ENCODE results near the gene ESRRA. TPM values are rescaled to one million over a fixed set of nuclear protein-coding genes. Genes with fewer than 3 reads are reported as not detected.
"Not testable (repeated sequence)": the region's sequence is repeated elsewhere in the genome, so short reads cannot be mapped to it uniquely, and the experiment has no call there.

ESRRA gene
- total and polyA plus RNA-seq, 2 donors: 13.3 to 53.2 TPM

DNA sequence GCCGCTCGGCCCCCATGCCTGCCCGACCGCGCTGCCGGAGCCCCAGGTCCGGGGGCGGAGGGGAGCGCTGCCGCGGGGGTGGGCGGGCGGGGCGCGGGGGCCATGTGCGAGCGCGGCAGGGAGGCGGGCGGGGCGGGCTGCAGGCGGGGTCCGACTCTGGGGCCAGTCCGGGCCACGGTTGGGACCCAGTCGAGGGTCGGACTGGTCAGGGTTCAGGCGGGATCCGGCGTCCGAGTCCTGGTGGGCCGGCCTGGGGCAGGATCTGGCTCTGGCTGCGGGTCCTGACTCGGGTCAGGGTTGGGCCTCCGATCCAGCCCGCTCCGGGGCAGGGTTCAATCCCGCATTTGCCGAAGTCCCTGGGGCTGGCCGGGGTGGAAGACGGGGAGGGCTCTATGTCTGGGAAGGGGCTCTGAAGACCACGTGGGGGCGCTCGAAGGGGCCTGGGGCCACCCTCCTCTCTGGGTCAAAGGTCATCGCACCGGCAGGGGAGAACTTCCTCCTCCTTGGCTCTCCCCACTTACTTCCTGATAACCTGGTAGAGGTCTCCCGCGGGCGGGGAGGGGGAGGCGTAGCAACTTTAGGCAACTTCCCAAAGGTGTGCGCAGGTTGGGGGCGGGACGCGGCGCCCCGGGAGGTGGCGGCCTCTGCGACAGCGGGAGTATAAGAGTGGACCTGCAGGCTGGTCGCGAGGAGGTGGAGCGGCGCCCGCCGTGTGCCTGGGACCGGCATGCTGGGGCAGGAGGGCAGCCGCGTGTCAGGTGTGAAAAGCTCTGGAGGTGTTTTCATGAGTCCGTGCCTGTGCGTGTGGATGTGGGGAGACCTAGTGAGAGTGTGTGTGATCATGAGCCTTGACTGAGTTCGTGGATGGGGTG is 603 bp downstream of the ESRRA start:
- 2% methylated on average over 71 of the region's 71 CpGs for WGBS
- no peaks in the 10 kb centered on the region for H3K4me1 ChIP-seq (ENCODE audit: insufficient read depth)
- H3K36me3 ChIP-seq (ENCODE audit: insufficient read depth): no peaks in the 10 kb centered on the region
- H3K4me3 ChIP-seq (ENCODE audit: low read depth, low read length): peak overlapping the region; percentile 73
- peak overlapping the region; percentile 70 for H3K27ac ChIP-seq (ENCODE audit: low read depth)
- no peak for DNase-seq (ENCODE audit: extremely low spot score)

GRCh38 chr11:64306563-64306875 is 1.2 kb downstream of the ESRRA start:
- Histone ChIP-seq H3K4me3 (ENCODE audit: low read depth, low read length) (peak overlapping the region; percentile 73), H3K4me1 (ENCODE audit: insufficient read depth) (no peaks in the 10 kb centered on the region), H3K36me3 (ENCODE audit: insufficient read depth) (no peaks in the 10 kb centered on the region), H3K27ac (ENCODE audit: low read depth) (no peak overlapping the region)
- 31% methylated on average over 9 of the region's 9 CpGs for WGBS
- DNase-seq (ENCODE audit: extremely low spot score): no peak

DNA sequence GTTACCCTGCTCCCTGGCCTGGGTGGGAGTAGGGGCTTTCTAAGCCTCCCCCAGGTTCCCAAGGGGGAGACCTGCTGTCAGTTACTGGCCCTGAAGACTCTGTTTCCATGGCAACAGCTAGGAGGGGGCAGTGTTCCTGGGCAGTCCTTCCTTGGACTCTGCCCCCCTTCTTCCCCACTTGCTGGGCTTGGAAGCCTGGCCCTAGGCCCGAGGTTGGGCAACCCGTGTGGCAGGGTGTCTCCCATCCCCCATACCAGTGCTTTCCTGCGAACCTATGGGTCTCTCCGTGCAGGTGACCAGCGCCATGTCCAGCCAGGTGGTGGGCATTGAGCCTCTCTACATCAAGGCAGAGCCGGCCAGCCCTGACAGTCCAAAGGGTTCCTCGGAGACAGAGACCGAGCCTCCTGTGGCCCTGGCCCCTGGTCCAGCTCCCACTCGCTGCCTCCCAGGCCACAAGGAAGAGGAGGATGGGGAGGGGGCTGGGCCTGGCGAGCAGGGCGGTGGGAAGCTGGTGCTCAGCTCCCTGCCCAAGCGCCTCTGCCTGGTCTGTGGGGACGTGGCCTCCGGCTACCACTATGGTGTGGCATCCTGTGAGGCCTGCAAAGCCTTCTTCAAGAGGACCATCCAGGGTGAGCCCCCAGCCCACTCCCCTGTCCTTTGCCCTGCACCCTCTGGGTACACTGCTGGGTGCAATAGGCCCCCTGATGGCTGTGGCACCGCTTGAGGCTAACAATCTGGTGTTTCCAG is 1.7 kb downstream of the ESRRA start:
- H3K36me3 ChIP-seq (ENCODE audit: insufficient read depth): no peaks in the 10 kb centered on the region
- H3K27ac ChIP-seq (ENCODE audit: low read depth): no peak overlapping the region
- DNase-seq (ENCODE audit: extremely low spot score): no peak
- 81% methylated on average over 15 of the region's 15 CpGs for WGBS
- H3K4me1 ChIP-seq (ENCODE audit: insufficient read depth): no peaks in the 10 kb centered on the region
- H3K4me3 ChIP-seq (ENCODE audit: low read depth, low read length): peak overlapping the region; percentile 73

DNA sequence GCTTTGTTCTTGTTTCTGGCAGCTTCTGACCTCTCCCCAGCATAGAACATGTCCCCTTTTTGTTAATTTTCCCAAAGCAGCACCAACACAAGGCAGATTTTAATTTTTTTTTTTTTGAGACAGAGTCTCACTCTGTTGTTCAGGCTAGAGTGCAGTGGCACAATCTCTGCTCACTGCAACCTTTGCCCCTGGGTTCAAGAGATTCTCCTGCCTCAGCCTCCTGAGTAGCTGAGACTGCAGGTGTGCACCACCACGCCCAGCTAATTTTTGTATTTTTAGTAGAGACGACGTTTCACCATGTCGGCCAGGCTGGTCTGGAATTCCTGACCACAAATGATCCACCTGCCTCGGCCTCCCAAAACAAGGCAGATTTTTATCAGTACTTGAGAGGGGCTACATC is 2.5 kb downstream of the ESRRA start:
- not testable (repeated sequence) for DNase-seq (ENCODE audit: extremely low spot score); H3K36me3 ChIP-seq (ENCODE audit: insufficient read depth); H3K4me3 ChIP-seq (ENCODE audit: low read depth, low read length); H3K27ac ChIP-seq (ENCODE audit: low read depth); H3K4me1 ChIP-seq (ENCODE audit: insufficient read depth)
- 96% methylated on average over 5 of the region's 5 CpGs for WGBS

GRCh38 chr11:64312947-64313346 is 7.6 kb downstream of the ESRRA start:
- H3K27ac ChIP-seq (ENCODE audit: low read depth): no peak overlapping the region
- no peak for DNase-seq (ENCODE audit: extremely low spot score)
- no peaks in the 10 kb centered on the region for H3K36me3 ChIP-seq (ENCODE audit: insufficient read depth)
- WGBS: 90% methylated on average over 10 of the region's 10 CpGs
- no peaks in the 10 kb centered on the region for H3K4me1 ChIP-seq (ENCODE audit: insufficient read depth)
- no peak overlapping the region for H3K4me3 ChIP-seq (ENCODE audit: low read depth, low read length)

DNA sequence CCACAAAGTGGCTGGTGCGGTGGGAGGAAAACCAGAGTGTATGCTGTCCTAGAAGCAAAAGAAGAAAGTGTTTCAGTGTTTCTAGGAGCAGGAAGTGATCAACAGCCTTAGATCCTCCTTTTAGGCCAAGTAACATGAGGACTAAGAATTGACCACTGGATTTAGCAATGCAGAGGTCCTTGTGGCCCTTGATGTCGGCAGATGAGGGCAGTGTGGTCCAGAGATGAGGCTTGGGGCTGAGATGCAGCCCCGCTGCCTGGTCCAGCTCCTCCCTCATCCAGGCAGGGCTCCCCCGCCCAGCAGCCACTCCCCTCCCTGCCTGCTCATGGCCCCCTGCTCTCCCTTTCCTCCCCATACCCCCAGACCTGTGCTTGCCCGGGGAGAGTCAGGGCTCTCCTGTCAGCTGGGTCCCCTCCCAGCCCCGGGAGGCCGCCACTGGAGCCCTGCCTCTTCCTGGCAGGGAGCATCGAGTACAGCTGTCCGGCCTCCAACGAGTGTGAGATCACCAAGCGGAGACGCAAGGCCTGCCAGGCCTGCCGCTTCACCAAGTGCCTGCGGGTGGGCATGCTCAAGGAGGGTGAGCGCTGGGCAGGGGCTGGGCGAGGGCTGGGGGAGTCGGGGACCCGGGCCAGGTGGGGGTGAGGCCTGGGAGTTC is 8.3 kb downstream of the ESRRA start:
- Histone ChIP-seq H3K4me3 (ENCODE audit: low read depth, low read length) (no peak overlapping the region), H3K27ac (ENCODE audit: low read depth) (peak overlapping the region; percentile 55), H3K4me1 (ENCODE audit: insufficient read depth) (no peaks in the 10 kb centered on the region), H3K36me3 (ENCODE audit: insufficient read depth) (no peaks in the 10 kb centered on the region)
- 66% methylated on average over 18 of the region's 18 CpGs for WGBS
- no peak for DNase-seq (ENCODE audit: extremely low spot score)

- Histone ChIP-seq H3K27ac (ENCODE audit: low read depth) (peak overlapping the region; percentile 55), H3K4me3 (ENCODE audit: low read depth, low read length) (no peak overlapping the region), H3K4me1 (ENCODE audit: insufficient read depth) (no peaks in the 10 kb centered on the region), H3K36me3 (ENCODE audit: insufficient read depth) (no peaks in the 10 kb centered on the region)
- DNase-seq (ENCODE audit: extremely low spot score): no peak
- WGBS: 76% methylated on average over 19 of the region's 19 CpGs
Observed at GRCh38 chr11:64314146-64314804, 9.0 kb downstream of the ESRRA start.

DNA sequence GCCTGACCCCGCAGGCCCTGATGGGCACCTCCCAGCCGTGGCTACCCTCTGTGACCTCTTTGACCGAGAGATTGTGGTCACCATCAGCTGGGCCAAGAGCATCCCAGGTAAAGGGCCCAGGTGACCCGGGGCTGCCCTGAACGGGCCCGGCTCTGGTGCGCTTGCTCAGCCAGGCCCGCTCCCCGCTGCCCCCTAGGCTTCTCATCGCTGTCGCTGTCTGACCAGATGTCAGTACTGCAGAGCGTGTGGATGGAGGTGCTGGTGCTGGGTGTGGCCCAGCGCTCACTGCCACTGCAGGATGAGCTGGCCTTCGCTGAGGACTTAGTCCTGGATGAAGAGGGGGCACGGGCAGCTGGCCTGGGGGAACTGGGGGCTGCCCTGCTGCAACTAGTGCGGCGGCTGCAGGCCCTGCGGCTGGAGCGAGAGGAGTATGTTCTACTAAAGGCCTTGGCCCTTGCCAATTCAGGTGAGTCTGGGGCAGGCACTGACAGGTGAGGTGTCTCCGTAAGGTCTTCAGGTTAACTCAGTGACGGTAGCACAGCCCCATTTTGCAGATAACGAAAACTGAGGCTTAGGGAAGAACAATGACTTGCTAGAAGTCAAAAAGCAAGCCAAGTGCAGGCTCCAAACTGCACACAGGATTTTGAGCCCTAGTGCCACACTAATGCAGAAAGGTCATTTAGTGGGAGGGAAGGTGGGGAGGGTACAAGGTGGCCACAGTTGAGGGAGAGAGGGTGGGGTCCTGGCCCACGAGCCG is 9.7 kb downstream of the ESRRA start:
- no peak for DNase-seq (ENCODE audit: extremely low spot score)
- H3K4me1 ChIP-seq (ENCODE audit: insufficient read depth): no peaks in the 10 kb centered on the region

DNA sequence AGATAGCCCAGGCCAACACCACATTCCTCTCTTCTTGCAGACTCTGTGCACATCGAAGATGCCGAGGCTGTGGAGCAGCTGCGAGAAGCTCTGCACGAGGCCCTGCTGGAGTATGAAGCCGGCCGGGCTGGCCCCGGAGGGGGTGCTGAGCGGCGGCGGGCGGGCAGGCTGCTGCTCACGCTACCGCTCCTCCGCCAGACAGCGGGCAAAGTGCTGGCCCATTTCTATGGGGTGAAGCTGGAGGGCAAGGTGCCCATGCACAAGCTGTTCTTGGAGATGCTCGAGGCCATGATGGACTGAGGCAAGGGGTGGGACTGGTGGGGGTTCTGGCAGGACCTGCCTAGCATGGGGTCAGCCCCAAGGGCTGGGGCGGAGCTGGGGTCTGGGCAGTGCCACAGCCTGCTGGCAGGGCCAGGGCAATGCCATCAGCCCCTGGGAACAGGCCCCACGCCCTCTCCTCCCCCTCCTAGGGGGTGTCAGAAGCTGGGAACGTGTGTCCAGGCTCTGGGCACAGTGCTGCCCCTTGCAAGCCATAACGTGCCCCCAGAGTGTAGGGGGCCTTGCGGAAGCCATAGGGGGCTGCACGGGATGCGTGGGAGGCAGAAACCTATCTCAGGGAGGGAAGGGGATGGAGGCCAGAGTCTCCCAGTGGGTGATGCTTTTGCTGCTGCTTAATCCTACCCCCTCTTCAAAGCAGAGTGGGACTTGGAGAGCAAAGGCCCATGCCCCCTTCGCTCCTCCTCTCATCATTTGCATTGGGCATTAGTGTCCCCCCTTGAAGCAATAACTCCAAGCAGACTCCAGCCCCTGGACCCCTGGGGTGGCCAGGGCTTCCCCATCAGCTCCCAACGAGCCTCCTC is 10.6 kb downstream of the ESRRA start:
- H3K4me1 ChIP-seq (ENCODE audit: insufficient read depth); H3K36me3 ChIP-seq (ENCODE audit: insufficient read depth); H3K4me3 ChIP-seq (ENCODE audit: low read depth, low read length); H3K27ac ChIP-seq (ENCODE audit: low read depth); DNase-seq (ENCODE audit: extremely low spot score): not testable (repeated sequence)
- WGBS: 75% methylated on average over 25 of the region's 25 CpGs

More for the DNA sequence above, 9.7 kb downstream of the ESRRA start:
- Histone ChIP-seq H3K36me3 (ENCODE audit: insufficient read depth) (no peaks in the 10 kb centered on the region), H3K4me3 (ENCODE audit: low read depth, low read length) (no peak overlapping the region), H3K27ac (ENCODE audit: low read depth) (no peak overlapping the region)
- 87% methylated on average over 24 of the region's 24 CpGs for WGBS

DNA sequence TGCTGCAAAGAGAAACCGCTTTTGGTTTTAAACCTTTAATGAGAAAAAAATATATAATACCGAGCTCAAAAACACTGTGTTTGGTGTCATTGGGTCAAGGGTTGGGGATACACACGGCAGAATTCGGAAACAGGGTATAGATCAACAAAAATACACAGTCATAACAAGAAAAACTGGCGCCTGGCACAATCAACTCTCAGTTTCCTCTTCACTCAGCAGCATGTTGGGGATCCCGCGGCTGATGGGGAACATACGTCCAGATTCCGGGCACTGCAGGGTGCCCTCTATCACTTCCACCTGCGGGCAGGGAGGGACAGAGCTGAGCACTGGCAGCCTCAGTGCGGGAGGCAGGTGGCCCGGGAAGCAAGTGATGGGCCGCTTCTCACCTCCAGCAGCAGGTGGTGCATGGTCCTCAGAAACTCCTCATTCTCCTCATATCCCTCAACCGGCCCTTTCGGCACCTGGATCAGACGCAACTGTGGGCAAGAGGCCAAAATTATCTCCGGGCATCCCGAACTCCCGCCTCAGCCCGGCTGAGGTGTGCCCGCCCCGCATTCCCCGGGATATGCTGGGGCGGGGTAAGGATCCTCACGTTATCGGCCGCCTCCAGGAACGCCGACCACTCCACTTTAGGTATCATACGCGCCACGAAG is 11.5 kb downstream of the ESRRA start:
- Histone ChIP-seq H3K36me3 (ENCODE audit: insufficient read depth) (peaks cover 2% of the 10 kb centered on the region), H3K27ac (ENCODE audit: low read depth) (peak overlapping the region; percentile 97), H3K4me1 (ENCODE audit: insufficient read depth) (no peaks in the 10 kb centered on the region), H3K4me3 (ENCODE audit: low read depth, low read length) (peak overlapping the region; percentile 74)
- DNase-seq (ENCODE audit: extremely low spot score): no peak
- 7% methylated on average over 32 of the region's 32 CpGs for WGBS

DNA sequence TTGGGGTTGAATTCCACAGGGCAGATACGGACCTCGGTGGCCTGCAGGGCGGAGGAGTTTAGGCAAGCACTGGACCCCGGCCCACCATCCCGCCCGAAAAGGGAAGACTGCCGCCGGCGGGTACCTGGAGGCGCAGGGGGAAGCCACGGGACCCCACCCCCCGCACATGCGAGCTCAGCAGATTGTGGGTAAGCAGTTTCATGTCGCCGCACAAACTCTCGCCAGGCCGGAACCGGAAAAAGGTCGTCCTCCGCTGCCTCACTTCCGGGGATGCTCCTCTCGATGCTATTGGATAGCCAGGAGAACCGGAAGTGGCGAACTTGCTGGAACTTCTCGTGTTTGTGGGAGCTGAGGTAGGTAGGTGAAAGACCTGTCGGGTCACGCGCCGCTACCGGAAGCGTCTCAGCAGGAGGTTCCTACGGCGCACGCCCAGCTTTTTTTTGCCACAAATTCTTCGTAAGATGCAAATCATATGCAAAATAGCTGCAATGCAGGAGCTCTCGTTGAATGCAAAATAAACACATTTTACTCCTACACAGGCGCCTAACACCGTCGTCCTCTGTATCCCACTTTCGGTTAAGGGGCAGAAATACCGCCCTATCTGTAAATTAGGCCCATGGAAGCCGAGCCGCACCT is 12.1 kb downstream of the ESRRA start, which contains the start of gene TRMT112:
Gene TRMT112 (minus strand): TSS at position 235 of the 636 bp plus-strand sequence. CDS start 33 bp downstream, at position 202.
- Histone ChIP-seq H3K4me1 (ENCODE audit: insufficient read depth) (no peaks in the 10 kb centered on the region), H3K27ac (ENCODE audit: low read depth) (peak within 1 kb of the TSS; percentile 97), H3K4me3 (ENCODE audit: low read depth, low read length) (peak within 1 kb of the TSS; percentile 74), H3K36me3 (ENCODE audit: insufficient read depth) (peaks cover 2% of the 10 kb centered on the region)
- DNase-seq (ENCODE audit: extremely low spot score): peak; percentile 98
- under 1% methylated on average over 43 of the region's 43 CpGs for WGBS
